Stomach (tissue), 9 donors: Measurements from ENCODE around the gene APMAP. TPM values are rescaled to one million over a fixed set of nuclear protein-coding genes. Genes with fewer than 3 reads are reported as not detected.

ENCODE experiments used
- DNase-seq, 2 donors: peaks; one replicate each; pipeline versions ENCODE4 v3.0.0 to v3.0.0-alpha.2; 2013 to 2019
- H3K27ac ChIP-seq, 5 donors: fragments of 200-600 bp in 4 of 5; sonication (generic) in 4 of 5; one replicate each; pipeline ENCODE4 v1.5.1; 2013 to 2019; ENCODE audit warnings: mild to moderate bottlenecking in 1 of 5, moderate library complexity in 1 of 5
- H3K27me3 ChIP-seq, 3 donors: fragments of 200-600 bp; sonication (generic); one replicate each; pipeline ENCODE4 v1.5.1; 2017 to 2019; ENCODE audit warnings: mixed run types in 1 of 3
- H3K36me3 ChIP-seq, 4 donors: fragments of 200-600 bp; sonication (generic); 1 replicate in 3 of 4; 2 replicates in 1 of 4; pipeline ENCODE4 v1.5.1; 2016 to 2019
- H3K4me1 ChIP-seq, 4 donors: fragments of 200-600 bp; sonication (generic); one replicate each; pipeline ENCODE4 v1.5.1; 2016 to 2019
- H3K4me3 ChIP-seq, 4 donors: fragments of 200-600 bp; sonication (generic) in 3 of 4; one replicate each; pipeline ENCODE4 v1.5.1; 2016 to 2019; ENCODE audit warnings: mild to moderate bottlenecking in 1 of 4
- H3K9me3 ChIP-seq, 4 donors: fragments of 200-600 bp; sonication (generic); one replicate each; pipeline ENCODE4 v1.5.1; 2016 to 2019
- EP300 ChIP-seq: sonication (generic); formaldehyde crosslinking; IDR thresholded peaks from one replicate; pipeline ENCODE4 v1.6.1; 2017; ENCODE audit warnings: antibody characterized with exemption
- POLR2A ChIP-seq, 4 donors: fragments of 450-650 bp; IDR thresholded peaks; one replicate each; pipeline ENCODE4 v1.6.1; 2016; ENCODE audit warnings: antibody characterized with exemption in 4 of 4, control low read depth in 2 of 4, mild to moderate bottlenecking in 1 of 4, moderate library complexity in 1 of 4
- POLR2AphosphoS5 ChIP-seq, 3 donors: sonication (generic); formaldehyde crosslinking; IDR thresholded peaks; one replicate each; pipeline ENCODE4 v1.6.1; 2016; ENCODE audit warnings: antibody characterized with exemption in 3 of 3
- WGBS, 5 donors: extraction: QIAGEN DNeasy Blood & Tissue Kit in 3 of 5; methylation state at CpG; one replicate each; pipeline versions ENCODE4 v1.1.5 to v1.1.7; 2013 to 2018; 5-methylcytosine and 5-hydroxymethylcytosine counted together
- intact Hi-C: fragments of 100-400 bp; cut with DNase I; formaldehyde crosslinking; loops from one replicate; pipeline ENCODE4 v1.15.1; 2023; ENCODE audit warnings: low total_unique reads
- polyA plus RNA-seq, 3 donors: library from polyadenylated mRNA; stranded (reverse); fragments of 200-250 nt; gene quantifications; one replicate each; pipeline ENCODE4 v1.2.3, GENCODE V29; 2013
- total RNA-seq, 5 donors: library from RNA; depleted of rRNA; stranded (reverse); fragments of >200 nt; gene quantifications; one replicate each; pipeline versions ENCODE4 v1.1.0 to v1.2.3, GENCODE V29; 2014 to 2016
- TF ChIP-seq, protein P1 (sequence below), 7 experiments: fragments of 450-650 bp in 4 of 7; fragments of 200-600 bp in 3 of 7; sonication (generic) in 3 of 7; IDR thresholded peaks; one replicate each; pipeline ENCODE4 v1.5.1; 2016 to 2019; ENCODE audit warnings: antibody characterized with exemption in 7 of 7, control low read depth in 2 of 7, mild to moderate bottlenecking in 1 of 7
- donor health status: healthy with polysubstance abuse.
- donor health status: Bipolar disorder and iron deficiency.
- donor health status: healthy.

Gene APMAP
- total and polyA plus RNA-seq, 8 donors = 12.3 to 55.6 (median 32.1) TPM

DNA sequence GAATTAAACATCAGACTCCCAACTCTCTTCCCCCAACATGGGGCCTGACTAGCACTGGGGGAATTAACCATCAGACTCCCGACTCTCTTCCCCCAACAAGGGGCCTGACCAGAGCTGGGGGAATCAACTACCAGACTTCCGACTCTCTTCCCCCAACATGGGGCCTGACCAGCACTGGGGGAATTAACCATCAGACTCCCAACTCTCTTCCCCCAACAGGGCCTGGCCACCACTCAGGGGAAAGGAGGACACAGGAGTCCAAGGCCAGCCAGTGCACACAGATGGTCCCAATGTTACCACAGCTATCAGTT, 30.4 kb downstream of the APMAP start:
- H3K27me3 ChIP-seq = no peaks in the 10 kb centered on the region
- H3K36me3 ChIP-seq = peaks cover 51 to 100% (median 100%) of the 10 kb centered on the region in 4 donors
- H3K9me3 ChIP-seq = no peaks in the 10 kb centered on the region
- no peak for DNase-seq
- 94 to 100% (median 96%) methylated on average over 2 of the region's 2 CpGs for WGBS, 5 donors
- H3K4me3 ChIP-seq = no peak overlapping the region
- no peak for TF ChIP-seq POLR2A (IDR thresholded peaks at IDR 0.05)
- no peak overlapping the region for H3K27ac ChIP-seq
- H3K4me1 ChIP-seq = no peaks in the 10 kb centered on the region
- intact Hi-C loops = no loop called here

DNA sequence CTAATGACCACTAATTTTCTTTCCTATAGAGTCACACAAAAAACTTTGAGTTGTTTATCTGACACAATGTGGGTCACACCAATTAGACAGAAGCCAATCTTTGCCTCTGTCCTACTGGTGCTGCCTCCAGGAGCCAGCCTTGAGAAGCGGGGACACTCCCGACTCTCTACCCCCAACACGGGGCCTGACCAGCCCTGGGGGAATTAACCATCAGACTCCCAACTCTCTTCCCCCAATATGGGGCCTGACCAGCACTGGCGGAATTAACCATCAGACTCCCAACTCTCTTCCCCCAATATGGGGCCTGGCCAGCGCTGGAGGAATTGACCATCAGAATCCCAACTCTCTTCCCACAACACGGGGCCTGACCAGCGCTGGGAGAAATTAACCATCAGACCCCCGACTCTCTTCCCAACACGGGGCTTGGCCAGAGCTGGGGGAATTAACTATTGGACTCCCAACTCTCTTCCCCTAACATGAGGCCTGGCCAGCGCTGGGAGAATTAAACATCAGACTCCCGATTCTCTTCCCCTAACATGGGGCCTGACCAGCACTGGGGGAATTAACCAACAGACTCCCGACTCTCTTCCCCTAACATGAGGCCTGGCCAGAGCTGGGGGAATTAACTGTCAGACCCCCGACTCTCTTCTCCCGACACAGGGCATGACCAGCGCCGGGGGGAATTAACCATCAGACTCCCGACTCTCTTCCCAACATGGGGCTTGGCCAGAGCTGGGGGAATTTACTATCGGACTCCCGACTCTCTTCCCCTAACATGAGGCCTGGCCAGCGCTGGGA, 31.0 kb downstream of the APMAP start:
- no peak overlapping the region for H3K4me3 ChIP-seq
- 75 to 90% (median 87%) methylated on average over 20 of the region's 20 CpGs for WGBS, 5 donors
- no peak for DNase-seq
- TF ChIP-seq POLR2A (IDR thresholded peaks at IDR 0.05) (no peak), EP300 (no peak)
- no peak overlapping the region for H3K27ac ChIP-seq
- H3K27me3 ChIP-seq = no peaks in the 10 kb centered on the region
- intact Hi-C loops = no loop called here
- H3K36me3 ChIP-seq = peaks cover 45 to 99% (median 97%) of the 10 kb centered on the region in 4 donors
- H3K4me1 ChIP-seq = no peaks in the 10 kb centered on the region
- H3K9me3 ChIP-seq = no peaks in the 10 kb centered on the region

DNA sequence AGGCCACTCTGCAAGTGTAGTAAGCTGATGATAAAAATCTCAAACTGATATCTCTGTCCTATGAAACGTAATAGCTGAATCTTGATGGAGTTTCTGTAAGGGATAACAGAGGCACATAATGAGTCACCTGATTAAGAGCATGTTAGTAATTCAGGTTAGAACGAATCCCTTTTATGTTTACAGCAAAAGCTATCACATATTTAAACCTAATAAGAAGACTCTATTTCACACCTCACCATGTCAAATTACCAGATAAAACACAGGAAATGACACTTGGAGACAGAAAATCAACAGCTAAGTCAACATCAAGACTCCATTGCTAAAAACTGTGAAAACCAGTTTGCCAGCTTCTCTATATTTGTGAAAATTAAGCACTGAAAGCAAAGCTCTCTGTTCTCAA, 31.7 kb downstream of the APMAP start:
- Histone ChIP-seq H3K4me3 (no peak overlapping the region), H3K27me3 (no peaks in the 10 kb centered on the region), H3K27ac (peak overlapping the region in 1 of 5 donors; percentile 18), H3K36me3 (peaks cover 40 to 99% (median 96%) of the 10 kb centered on the region in 4 donors), H3K9me3 (no peaks in the 10 kb centered on the region), H3K4me1 (no peaks in the 10 kb centered on the region)
- no peak for DNase-seq
- TF ChIP-seq, protein P1, sequence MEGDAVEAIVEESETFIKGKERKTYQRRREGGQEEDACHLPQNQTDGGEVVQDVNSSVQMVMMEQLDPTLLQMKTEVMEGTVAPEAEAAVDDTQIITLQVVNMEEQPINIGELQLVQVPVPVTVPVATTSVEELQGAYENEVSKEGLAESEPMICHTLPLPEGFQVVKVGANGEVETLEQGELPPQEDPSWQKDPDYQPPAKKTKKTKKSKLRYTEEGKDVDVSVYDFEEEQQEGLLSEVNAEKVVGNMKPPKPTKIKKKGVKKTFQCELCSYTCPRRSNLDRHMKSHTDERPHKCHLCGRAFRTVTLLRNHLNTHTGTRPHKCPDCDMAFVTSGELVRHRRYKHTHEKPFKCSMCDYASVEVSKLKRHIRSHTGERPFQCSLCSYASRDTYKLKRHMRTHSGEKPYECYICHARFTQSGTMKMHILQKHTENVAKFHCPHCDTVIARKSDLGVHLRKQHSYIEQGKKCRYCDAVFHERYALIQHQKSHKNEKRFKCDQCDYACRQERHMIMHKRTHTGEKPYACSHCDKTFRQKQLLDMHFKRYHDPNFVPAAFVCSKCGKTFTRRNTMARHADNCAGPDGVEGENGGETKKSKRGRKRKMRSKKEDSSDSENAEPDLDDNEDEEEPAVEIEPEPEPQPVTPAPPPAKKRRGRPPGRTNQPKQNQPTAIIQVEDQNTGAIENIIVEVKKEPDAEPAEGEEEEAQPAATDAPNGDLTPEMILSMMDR (IDR thresholded peaks at IDR 0.05) = no peak
- TF ChIP-seq EP300 = no peak
- TF ChIP-seq POLR2AphosphoS5 (IDR thresholded peaks at IDR 0.05) = no peak
- TF ChIP-seq POLR2A (IDR thresholded peaks at IDR 0.05) = no peak
- intact Hi-C loops = no loop called here
- whole genome bisulfite sequencing, 5 donors = 49 to 74% (median 54%) methylated on average over 2 of the region's 2 CpGs

DNA sequence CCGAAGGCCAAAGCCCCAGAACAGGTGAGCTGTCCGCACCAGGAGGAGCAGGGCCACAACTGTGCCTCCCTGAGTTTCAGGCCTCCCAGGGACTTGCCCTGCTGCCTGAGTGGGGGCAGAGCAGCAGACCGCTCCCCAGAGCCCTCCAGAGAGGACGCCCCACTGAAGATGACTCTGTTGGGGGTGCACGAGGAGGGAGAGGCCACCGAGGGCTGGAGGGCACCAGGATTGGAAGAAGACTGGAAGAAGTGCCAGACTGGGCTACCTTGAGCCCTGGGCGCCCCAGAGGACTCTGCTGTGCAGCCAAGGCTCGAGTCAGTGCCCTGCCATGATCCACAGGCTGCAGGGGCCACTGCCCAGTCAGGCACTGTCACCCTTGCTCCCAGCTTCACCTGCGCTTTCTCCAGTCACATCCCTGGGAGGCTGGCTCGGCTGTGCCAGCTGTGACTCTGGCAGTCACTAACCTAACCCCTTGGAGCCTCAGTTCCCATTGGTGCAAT, 32.2 kb downstream of the APMAP start:
- WGBS, 5 donors = 91 to 94% (median 94%) methylated on average over 9 to 10 of the region's 10 CpGs
- Histone ChIP-seq H3K27me3 (no peaks in the 10 kb centered on the region), H3K36me3 (peaks cover 35 to 97% (median 95%) of the 10 kb centered on the region in 4 donors), H3K4me3 (no peak overlapping the region), H3K9me3 (no peaks in the 10 kb centered on the region), H3K27ac (peak overlapping the region in 3 of 5 donors; percentile 7 to 29 (median 18)), H3K4me1 (no peaks in the 10 kb centered on the region)
- peak in 1 of 2 donors; percentile 17 for DNase-seq
- no peak for TF ChIP-seq POLR2AphosphoS5 (IDR thresholded peaks at IDR 0.05)
- TF ChIP-seq, protein P1 (IDR thresholded peaks at IDR 0.05) = no peak
- no peak for TF ChIP-seq POLR2A (IDR thresholded peaks at IDR 0.05)
- no peak for TF ChIP-seq EP300
- intact Hi-C loops = no loop called here

DNA sequence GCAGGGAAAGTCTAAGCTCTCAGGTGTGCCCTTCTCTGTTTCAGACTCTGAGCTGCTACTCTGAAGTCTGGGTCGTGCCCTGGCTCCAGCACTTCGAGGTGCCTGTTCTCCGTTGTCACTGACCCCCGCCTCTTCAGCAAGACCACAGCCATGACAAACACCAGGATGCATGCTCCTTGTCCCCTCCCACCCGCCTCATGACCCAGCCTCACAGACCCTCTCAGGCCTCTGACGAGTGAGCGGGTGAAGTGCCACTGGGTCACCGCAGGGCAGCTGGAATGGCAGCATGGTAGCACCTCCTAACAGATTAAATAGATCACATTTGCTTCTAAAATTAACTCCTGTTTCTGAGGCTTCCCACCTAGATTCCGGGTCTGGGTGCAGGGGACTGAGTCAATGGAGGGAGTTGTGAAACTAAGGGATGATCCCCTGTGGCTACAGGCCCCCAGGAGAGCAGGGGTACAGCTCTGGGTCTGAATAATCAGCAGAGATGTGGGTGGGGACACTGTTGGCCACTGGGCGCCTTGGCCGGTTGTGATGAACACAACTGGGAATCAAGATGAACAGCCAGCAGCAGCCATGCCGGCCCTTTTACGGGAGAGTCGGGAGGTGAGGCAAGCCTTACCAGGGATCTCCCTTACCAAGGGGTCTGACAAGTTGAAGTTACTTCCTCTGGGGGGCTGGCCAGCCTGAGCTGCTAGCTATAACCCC, 32.8 kb downstream of the APMAP start:
- Histone ChIP-seq H3K4me3 (no peak overlapping the region), H3K27ac (peak overlapping the region in 2 of 5 donors; percentile 7 to 29), H3K4me1 (no peaks in the 10 kb centered on the region), H3K27me3 (no peaks in the 10 kb centered on the region), H3K36me3 (peaks cover 31 to 91% (median 89%) of the 10 kb centered on the region in 4 donors), H3K9me3 (no peaks in the 10 kb centered on the region)
- TF ChIP-seq POLR2A (IDR thresholded peaks at IDR 0.05) (no peak), EP300 (no peak), POLR2AphosphoS5 (IDR thresholded peaks at IDR 0.05) (no peak)
- TF ChIP-seq, protein P1 (IDR thresholded peaks at IDR 0.05) = no peak
- intact Hi-C loops = no loop called here
- peak in 1 of 2 donors; percentile 17 for DNase-seq
- 82 to 92% (median 87%) methylated on average over 11 to 14 of the region's 14 CpGs for WGBS, 5 donors
